GM18951 (cell line): ENCODE results near the gene SRP54.
"Not testable (repeated sequence)": the region's sequence is repeated elsewhere in the genome, so short reads cannot be mapped to it uniquely, and the experiment has no call there.

Experiments
- POLR2A ChIP-seq: IDR thresholded peaks from 4 replicates; pipeline ENCODE4 v1.6.1; 2011; ENCODE audit warnings: mild to moderate bottlenecking; ENCODE audit not compliant: insufficient read length, insufficient read depth; ENCODE audit errors: extremely low read depth
- in situ Hi-C: fragments of 300-500 bp; cut with MboI; formaldehyde crosslinking; loops from one replicate; pipeline ENCODE4 v1.12.0; 2022; ENCODE audit warnings: low sequenced_read_pairs, mixed read lengths, inconsistent platforms; ENCODE audit not compliant: unreplicated experiment

Gene SRP54

DNA sequence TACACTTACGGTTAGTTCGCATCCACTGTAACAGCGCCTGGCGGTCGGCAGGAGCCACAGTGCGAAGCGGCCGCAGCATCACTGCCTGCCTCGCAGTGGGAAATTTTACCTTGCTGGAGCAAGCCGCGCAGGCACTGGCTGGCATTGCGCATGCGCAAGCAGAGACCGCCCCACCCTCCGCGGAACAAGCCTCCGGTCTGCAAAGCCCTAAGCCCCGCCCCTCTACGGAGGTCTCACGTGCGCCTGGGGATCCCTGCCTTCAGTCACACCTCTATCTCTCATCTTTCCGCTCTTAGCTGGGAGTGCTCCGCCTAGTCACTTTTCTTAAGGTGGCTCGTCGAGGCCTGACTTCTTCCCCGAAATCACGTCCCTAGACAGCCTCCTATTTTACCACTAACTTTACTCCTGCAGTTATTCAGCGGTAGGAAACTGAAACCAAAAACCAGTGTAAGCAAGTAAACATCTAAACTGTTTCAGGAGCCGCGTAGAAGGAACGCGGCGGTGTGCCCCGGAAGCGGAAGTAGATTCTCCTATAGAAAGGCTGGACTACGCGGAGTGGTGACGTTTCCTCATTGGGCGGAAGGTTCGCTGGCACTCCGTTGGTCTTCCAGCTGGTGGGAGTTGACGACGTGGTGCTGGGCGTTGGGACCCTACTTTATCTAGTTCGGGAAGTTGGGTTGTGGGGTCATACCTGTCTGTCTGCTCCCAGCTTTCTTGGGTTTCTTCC lies at the start of gene SRP54:
SRP54 (plus strand) TSS at position 572 of the 727 bp plus-strand sequence. CDS start 13,718 bp downstream, outside the sequence.
- TF ChIP-seq POLR2A: peak; percentile 97
- in situ Hi-C loops: no loop called here

DNA sequence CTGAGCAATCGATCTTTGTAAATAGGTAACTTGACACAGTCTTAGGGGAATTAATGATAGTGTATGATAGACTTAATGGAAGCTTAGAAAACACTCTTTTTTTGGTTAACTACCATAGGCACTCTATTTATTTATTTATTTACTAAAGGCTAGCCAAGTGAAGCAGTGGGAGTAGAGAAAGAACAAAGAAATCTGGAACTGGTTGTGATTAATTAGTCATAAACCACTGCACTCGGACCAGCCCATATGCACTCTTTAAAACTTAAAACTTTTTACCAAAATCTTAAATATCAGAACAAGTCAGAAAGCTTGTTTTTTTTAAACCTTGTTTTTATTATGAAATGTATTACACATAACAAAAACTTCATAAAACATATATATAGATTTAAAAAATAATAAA lies 49.5 kb upstream of the SRP54 start:
- in situ Hi-C loops: no loop called here
- no peak for TF ChIP-seq POLR2A

DNA sequence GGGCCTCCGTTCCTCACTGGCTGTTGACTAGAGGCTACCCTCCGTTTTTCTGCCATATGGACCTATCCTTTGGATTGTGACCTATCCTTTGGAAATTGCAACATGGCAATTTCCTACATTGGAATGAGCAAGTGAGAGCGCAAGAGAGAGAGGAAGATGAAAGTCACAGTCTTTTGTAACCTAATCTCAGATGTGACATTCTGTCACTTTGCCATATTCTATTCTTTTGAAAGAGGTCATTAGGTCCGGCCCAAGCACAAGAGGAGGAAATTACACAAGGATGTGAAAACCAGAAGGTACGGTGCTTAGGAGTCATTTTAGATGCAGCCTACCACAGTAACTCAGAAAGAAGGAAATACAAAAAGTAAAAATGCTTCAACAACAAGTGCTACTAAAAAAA lies 47.3 kb upstream of the SRP54 start:
- TF ChIP-seq POLR2A: no peak
- in situ Hi-C loops: no loop called here

GRCh38 chr14:34937442-34937841 lies 45.4 kb upstream of the SRP54 start:
- in situ Hi-C loops: no loop called here
- TF ChIP-seq POLR2A: no peak

- TF ChIP-seq POLR2A: no peak
- in situ Hi-C loops: no loop called here
Observed at GRCh38 chr14:34937876-34938275, 44.9 kb upstream of the SRP54 start.

GRCh38 chr14:34943506-34943905 lies 39.3 kb upstream of the SRP54 start:
- in situ Hi-C loops: no loop called here
- TF ChIP-seq POLR2A: no peak

GRCh38 chr14:34944744-34945143 lies 38.0 kb upstream of the SRP54 start:
- no peak for TF ChIP-seq POLR2A
- in situ Hi-C loops: no loop called here

- TF ChIP-seq POLR2A: no peak
- in situ Hi-C loops: no loop called here
Observed at GRCh38 chr14:34946699-34947098, 36.1 kb upstream of the SRP54 start.

DNA sequence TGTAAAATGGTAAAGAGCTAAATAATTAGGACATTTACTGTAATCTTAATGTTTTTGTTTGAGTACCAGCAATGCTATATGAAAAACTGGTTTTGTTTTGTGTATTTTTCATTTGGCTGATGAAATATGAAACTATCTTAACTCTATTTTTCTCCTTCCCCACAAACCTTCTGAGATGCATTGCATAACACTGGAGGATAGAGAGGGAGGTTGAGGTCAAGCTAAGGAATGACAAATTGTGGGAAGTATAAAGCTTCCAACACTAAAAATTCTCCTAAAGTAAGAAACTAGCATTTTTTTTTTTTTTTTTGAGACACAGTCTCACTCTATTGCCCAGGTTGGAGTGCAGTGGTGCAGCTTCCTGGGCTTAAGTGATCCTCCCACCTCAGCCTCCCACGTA lies 31.5 kb upstream of the SRP54 start:
- no peak for TF ChIP-seq POLR2A
- in situ Hi-C loops: no loop called here

GRCh38 chr14:34956931-34957330 lies 25.9 kb upstream of the SRP54 start:
- TF ChIP-seq POLR2A: no peak
- in situ Hi-C loops: no loop called here

GRCh38 chr14:34957771-34958286 lies 25.0 kb upstream of the SRP54 start:
- TF ChIP-seq POLR2A: no peak
- in situ Hi-C loops: no loop called here

DNA sequence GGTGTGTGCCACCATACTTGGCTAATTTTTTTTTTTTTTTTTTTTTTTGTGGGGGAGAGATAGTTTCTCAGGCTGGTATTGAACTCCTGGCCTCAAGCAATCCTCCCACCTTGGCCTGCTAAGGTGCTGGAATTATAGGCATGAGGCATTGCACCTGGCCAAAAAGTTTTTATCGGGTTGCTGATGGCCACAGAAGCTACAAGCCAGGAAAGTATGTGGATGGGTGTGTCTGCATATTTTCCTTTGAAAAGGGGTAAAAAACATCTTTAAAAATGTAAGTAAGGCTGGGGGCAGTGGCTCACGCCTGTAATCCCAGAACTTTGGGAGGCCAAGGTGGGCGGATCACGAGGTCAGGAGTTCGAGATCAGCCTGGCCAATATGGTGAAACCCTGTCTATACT lies 20.7 kb upstream of the SRP54 start:
- in situ Hi-C loops: not testable (repeated sequence)

GRCh38 chr14:34964977-34965764 lies 17.6 kb upstream of the SRP54 start:
- TF ChIP-seq POLR2A: no peak
- in situ Hi-C loops: no loop called here

DNA sequence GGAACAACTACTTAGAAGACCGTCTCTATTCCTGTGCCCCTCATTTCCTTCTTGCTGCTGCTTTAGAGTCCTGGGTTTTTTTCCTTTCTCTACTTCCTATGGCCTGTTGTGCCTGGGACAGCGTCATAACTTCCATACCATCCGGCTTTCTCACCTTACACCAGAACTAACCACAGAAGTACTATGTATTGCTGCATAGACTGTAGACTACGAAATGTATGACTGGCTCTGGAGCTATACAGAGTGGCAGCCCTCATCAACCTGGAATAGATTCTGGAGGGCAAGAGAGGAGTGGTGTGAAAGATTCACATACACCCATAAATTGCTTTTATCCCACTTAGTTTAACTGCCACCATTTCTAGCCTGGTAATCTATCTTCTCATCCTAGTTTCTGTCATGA lies 16.9 kb upstream of the SRP54 start:
- in situ Hi-C loops: no loop called here

GRCh38 chr14:34966413-34966812 lies 16.4 kb upstream of the SRP54 start:
- in situ Hi-C loops: no loop called here
- TF ChIP-seq POLR2A: no peak

More for the DNA sequence above, 16.9 kb upstream of the SRP54 start:
- TF ChIP-seq POLR2A: no peak
